Heart left ventricle (tissue), 13 donors: ENCODE data around the gene UNC5C.
A peak's percentile ranks its signal among the peaks of the same experiment; 100 is the strongest.

ENCODE experiments used
- CTCF ChIP-seq, 12 donors: fragments of 200-600 bp; sonication (generic) in 4 of 12; IDR thresholded peaks; one replicate each; pipeline versions ENCODE4 v1.5.0 to v1.8.0; 2018 to 2022; ENCODE audit warnings: antibody characterized with exemption in 12 of 12, mild to moderate bottlenecking in 5 of 12
- POLR2A ChIP-seq, 2 donors: fragments of 450-650 bp; IDR thresholded peaks; one replicate each; pipeline ENCODE4 v1.6.1; 2017; ENCODE audit warnings: antibody characterized with exemption in 2 of 2, mild to moderate bottlenecking in 2 of 2, moderate library complexity in 2 of 2
- donor health status: ischemic (EF 13 %, LVEDD 7.1; RV severe dilation, severe dysfunction).
- donor health status: DM: no; HTN: yes; CAD: no.
- donor health status: DM: no; HTN: no; CAD: no.
- donor health status: ischemic (EF 25% LVEDD 6.9; RV normal size, moderate dysfunction).
- donor health status: ischemic (EF 25% LVEDD 5.7; RV mildly dilated, moderate dysfunction).
- donor health status: ischemic (EF 35%, LVEDD 5.7; RV mildly dilated, moderate dysfunction).
- donor health status: nonischemic (EF 11% LVEDD 7.7; RV severe dilation, severe dysfunction).
- donor health status: DM: yes; HTN: yes; CAD: no.
- donor health status: PGD.
- donor health status: ischemic (EF 29% LVEDD 5.4; RV normal size, mild dysfunction).
- donor health status: nonischemic (EF 23%, LVEDD 6.1; RV moderate dilation, normal function).

GRCh38 chr4:95544113-95545103, 4.4 kb downstream of the UNC5C start:
- peak in 7 of 12 donors; percentile 9 to 39 (median 23) for TF ChIP-seq CTCF (IDR thresholded peaks at IDR 0.05)
- TF ChIP-seq POLR2A (IDR thresholded peaks at IDR 0.05), result no peak
